HEK293T (cell line): ENCODE measurements around the gene MAGI2.

ENCODE experiments used
- ARNT ChIP-seq: fragments of 450-650 bp; IDR thresholded peaks from 2 replicates; pipeline ENCODE4 v1.6.1; 2017; ENCODE audit warnings: mild to moderate bottlenecking
- BHLHE40 ChIP-seq: fragments of 450-650 bp; IDR thresholded peaks from 2 replicates; pipeline ENCODE4 v1.6.1; 2016; ENCODE audit warnings: mild to moderate bottlenecking, moderate library complexity, borderline replicate concordance
- ELF4 ChIP-seq: fragments of 450-650 bp; IDR thresholded peaks from 2 replicates; pipeline ENCODE4 v1.6.1; 2017; ENCODE audit warnings: antibody characterized with exemption
- FOXA1 ChIP-seq: fragments of 450-650 bp; IDR thresholded peaks from 2 replicates; pipeline ENCODE4 v1.6.1; 2016; ENCODE audit warnings: mild to moderate bottlenecking
- FOXK2 ChIP-seq: fragments of 450-650 bp; IDR thresholded peaks from 2 replicates; pipeline ENCODE4 v1.6.1; 2016; ENCODE audit warnings: mild to moderate bottlenecking
- FOXM1 ChIP-seq: fragments of 450-650 bp; IDR thresholded peaks from 2 replicates; pipeline ENCODE4 v1.6.1; 2017; ENCODE audit warnings: mild to moderate bottlenecking, borderline replicate concordance
- HDGF ChIP-seq: fragments of 450-650 bp; IDR thresholded peaks from 2 replicates; pipeline ENCODE4 v1.6.1; 2017; ENCODE audit warnings: antibody characterized with exemption, borderline replicate concordance
- L3MBTL2 ChIP-seq: fragments of 450-650 bp; conservative IDR thresholded peaks from 2 replicates; pipeline ENCODE4 v1.6.1; 2016; ENCODE audit warnings: mild to moderate bottlenecking
- LEF1 ChIP-seq: fragments of 450-650 bp; IDR thresholded peaks from 2 replicates; pipeline ENCODE4 v1.6.1; 2017; ENCODE audit warnings: mild to moderate bottlenecking, borderline replicate concordance
- SP1 ChIP-seq: fragments of 450-650 bp; IDR thresholded peaks from 2 replicates; pipeline ENCODE4 v1.6.1; 2017
- SUZ12 ChIP-seq: fragments of 450-650 bp; IDR thresholded peaks from 2 replicates; pipeline ENCODE4 v1.6.1; 2016; ENCODE audit warnings: mild to moderate bottlenecking
- TARDBP ChIP-seq: fragments of 450-650 bp; IDR thresholded peaks from 2 replicates; pipeline ENCODE4 v1.6.1; 2016
- ZNF384 ChIP-seq: fragments of 450-650 bp; IDR thresholded peaks from 2 replicates; pipeline ENCODE4 v1.6.1; 2016
- TF ChIP-seq, protein P1 (sequence below): fragments of 450-650 bp; IDR thresholded peaks from 2 replicates; pipeline ENCODE4 v1.6.1; 2016

DNA sequence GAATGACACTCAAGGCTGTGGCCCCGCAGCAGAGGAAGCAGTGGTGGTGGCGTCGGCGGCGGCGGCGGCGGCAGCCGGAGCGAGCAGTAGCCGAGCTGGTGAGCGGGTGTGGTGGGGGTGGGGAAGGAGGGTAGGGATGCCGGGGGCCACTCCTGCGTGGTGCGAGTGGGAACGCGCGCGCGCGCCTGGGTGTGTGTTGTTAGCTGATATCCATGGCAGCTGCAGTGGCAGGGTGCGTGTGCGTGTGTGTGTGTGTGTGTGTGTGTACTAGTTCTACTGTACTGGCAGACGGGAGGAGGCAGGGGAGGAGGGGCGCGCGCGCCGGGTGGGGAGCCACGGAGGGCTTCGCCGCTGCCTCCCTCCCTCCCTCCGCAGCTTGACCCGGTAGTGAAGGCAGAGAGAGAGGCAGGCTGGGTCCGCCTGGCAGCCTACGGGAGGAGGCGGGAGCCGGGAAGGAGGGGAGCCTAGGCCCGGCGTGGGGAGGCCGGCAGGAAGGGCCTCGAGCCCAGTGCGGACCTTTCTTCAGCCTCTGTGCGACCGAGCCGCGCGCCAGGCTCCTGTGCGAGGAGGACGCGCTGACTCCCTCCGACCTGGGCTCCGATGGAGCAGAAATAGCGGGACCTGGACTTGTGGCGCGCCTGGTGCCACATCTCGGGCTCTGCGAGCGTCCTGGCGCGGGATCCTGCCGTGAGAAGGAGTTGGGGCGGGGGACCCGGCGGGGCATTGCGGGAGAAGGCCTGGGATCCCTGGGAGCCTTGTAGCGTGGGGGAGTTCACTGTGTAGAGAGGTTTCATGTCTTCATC, at the start of gene MAGI2:
- no peak for TF ChIP-seq SP1
- TF ChIP-seq HDGF = no peak
- no peak for TF ChIP-seq FOXM1
- TF ChIP-seq BHLHE40 = no peak
- no peak for TF ChIP-seq ARNT
- TF ChIP-seq FOXA1 = no peak
- peak; percentile 73 for TF ChIP-seq L3MBTL2
- no peak for TF ChIP-seq SUZ12
- no peak for TF ChIP-seq ZNF384
- peak; percentile 87; the same call in 1 of the 2 replicates for TF ChIP-seq TARDBP
- TF ChIP-seq FOXK2 = no peak
- no peak for TF ChIP-seq LEF1
- TF ChIP-seq ELF4 = no peak
- TF ChIP-seq, protein P1, sequence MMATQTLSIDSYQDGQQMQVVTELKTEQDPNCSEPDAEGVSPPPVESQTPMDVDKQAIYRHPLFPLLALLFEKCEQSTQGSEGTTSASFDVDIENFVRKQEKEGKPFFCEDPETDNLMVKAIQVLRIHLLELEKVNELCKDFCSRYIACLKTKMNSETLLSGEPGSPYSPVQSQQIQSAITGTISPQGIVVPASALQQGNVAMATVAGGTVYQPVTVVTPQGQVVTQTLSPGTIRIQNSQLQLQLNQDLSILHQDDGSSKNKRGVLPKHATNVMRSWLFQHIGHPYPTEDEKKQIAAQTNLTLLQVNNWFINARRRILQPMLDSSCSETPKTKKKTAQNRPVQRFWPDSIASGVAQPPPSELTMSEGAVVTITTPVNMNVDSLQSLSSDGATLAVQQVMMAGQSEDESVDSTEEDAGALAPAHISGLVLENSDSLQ = peak; percentile 28; the same call in 1 of the 2 replicates
